Type B pancreatic cell (in vitro differentiated cells): ENCODE measurements around the gene ATP5F1B. TPM values are rescaled to one million over a fixed set of nuclear protein-coding genes. Genes with fewer than 3 reads are reported as not detected.

ENCODE experiments used
- DNase-seq: peaks from one replicate; pipeline ENCODE4 v3.0.0; 2021; ENCODE audit warnings: mixed read lengths; ENCODE audit not compliant: unreplicated experiment; ENCODE audit errors: extremely low spot score
- H3K27ac Mint-ChIP-seq: 2 replicates; pipeline ENCODE4 v1.8.0; 2021; ENCODE audit warnings: mild to moderate bottlenecking, mixed read lengths
- H3K27me3 Mint-ChIP-seq: 2 replicates; pipeline ENCODE4 v1.8.0; 2021; ENCODE audit warnings: mixed read lengths
- H3K36me3 Mint-ChIP-seq: 2 replicates; pipeline ENCODE4 v1.8.0; 2021; ENCODE audit warnings: mixed read lengths
- H3K4me1 Mint-ChIP-seq: one replicate; pipeline ENCODE4 v1.8.0; 2021; ENCODE audit warnings: mixed read lengths; ENCODE audit not compliant: unreplicated experiment
- H3K4me3 Mint-ChIP-seq: 2 replicates; pipeline ENCODE4 v1.8.0; 2021; ENCODE audit warnings: mild to moderate bottlenecking, mixed read lengths
- H3K9me3 Mint-ChIP-seq: 2 replicates; pipeline ENCODE4 v1.8.0; 2021; ENCODE audit warnings: mixed read lengths
- total RNA-seq: library from RNA; stranded (reverse); gene quantifications from 2 replicates; pipeline ENCODE4 v1.2.1, GENCODE V29; 2021; ENCODE audit warnings: low replicate concordance
- TF ChIP-seq, protein P1 (sequence below): fragments of 200-600 bp; sonication (generic); conservative IDR thresholded peaks from 2 replicates; pipeline ENCODE4 v1.5.0; 2021; ENCODE audit warnings: antibody characterized with exemption, mild to moderate bottlenecking

Gene ATP5F1B
- total RNA-seq, 1 donor from 2014 or later, result 692 TPM

DNA sequence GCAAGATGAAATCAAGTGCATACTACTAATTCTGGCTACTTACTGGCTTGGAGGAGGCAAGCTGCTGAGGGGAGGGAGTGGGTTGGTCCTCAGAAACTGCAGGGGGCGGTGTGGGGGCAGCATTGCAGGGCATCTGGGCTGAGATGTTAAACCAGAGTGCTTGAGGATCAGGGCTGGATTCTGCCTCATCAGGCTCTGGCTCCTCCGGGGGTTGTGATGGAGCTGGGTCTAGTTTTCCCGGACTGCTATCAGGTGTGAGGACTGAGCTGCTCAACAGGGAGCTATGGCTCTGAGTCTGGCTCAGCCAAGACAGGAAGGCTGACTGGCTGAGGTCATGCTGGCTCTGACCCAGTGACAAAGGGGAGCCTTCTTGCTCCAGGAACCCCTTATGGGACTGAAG is 44.3 kb downstream of the ATP5F1B start:
- Mint-ChIP-seq H3K4me3 (no peak overlapping the region), H3K4me1 (no peaks in the 10 kb centered on the region), H3K27me3 (no peaks in the 10 kb centered on the region), H3K9me3 (no peaks in the 10 kb centered on the region), H3K36me3 (peaks cover 45% of the 10 kb centered on the region), H3K27ac (peak overlapping the region; percentile 41)
- TF ChIP-seq, protein P1, sequence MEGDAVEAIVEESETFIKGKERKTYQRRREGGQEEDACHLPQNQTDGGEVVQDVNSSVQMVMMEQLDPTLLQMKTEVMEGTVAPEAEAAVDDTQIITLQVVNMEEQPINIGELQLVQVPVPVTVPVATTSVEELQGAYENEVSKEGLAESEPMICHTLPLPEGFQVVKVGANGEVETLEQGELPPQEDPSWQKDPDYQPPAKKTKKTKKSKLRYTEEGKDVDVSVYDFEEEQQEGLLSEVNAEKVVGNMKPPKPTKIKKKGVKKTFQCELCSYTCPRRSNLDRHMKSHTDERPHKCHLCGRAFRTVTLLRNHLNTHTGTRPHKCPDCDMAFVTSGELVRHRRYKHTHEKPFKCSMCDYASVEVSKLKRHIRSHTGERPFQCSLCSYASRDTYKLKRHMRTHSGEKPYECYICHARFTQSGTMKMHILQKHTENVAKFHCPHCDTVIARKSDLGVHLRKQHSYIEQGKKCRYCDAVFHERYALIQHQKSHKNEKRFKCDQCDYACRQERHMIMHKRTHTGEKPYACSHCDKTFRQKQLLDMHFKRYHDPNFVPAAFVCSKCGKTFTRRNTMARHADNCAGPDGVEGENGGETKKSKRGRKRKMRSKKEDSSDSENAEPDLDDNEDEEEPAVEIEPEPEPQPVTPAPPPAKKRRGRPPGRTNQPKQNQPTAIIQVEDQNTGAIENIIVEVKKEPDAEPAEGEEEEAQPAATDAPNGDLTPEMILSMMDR, result no peak
- DNase-seq, result no peak

DNA sequence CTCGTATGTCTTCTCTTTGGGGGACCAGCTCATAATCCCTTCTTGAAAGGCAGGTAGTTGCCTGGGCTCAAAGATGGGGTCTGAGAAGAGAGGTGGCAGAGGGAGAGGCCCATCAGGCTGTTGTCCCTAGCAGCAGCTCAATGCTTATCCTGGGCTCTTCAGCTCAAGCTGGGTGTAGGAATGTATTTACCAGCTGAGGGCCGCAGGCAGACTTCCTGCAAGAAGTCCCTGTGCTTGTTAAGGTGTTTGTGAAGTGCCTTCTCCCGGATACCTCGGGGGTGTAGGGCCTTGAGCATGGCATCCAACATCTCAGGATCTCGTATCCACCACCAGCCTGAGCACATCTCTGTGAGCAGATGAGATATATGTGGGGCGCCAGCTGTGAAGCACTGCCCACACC is 45.0 kb downstream of the ATP5F1B start:
- Mint-ChIP-seq H3K27me3 (no peaks in the 10 kb centered on the region), H3K36me3 (peaks cover 40% of the 10 kb centered on the region), H3K27ac (no peak overlapping the region), H3K4me1 (no peaks in the 10 kb centered on the region), H3K4me3 (no peak overlapping the region), H3K9me3 (no peaks in the 10 kb centered on the region)
- TF ChIP-seq, protein P1, result no peak
- DNase-seq, result no peak

DNA sequence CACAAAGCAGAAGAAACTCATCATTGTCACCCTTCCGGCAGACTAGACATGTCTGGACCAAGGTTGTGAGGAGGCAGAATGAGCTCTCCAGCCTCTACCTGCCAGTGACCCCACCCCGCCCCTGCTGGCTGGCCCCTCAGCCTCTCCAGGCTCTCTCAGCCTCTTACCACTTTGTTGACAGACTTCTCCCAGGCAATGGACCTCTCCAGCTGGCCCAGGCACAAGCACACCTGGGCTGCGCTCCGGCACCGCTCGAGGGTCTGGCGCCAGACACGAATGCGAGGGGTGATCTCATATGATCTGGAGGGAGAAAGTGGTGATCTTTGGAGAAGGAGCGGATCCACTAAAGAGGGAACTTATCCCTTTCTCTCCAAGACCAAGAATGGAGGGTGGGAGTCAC is 46.0 kb downstream of the ATP5F1B start:
- H3K27me3 Mint-ChIP-seq, result no peaks in the 10 kb centered on the region
- peaks cover 35% of the 10 kb centered on the region for H3K36me3 Mint-ChIP-seq
- TF ChIP-seq, protein P1, result no peak
- H3K4me3 Mint-ChIP-seq, result no peak overlapping the region
- no peak for DNase-seq
- no peaks in the 10 kb centered on the region for H3K4me1 Mint-ChIP-seq
- no peaks in the 10 kb centered on the region for H3K9me3 Mint-ChIP-seq
- no peak overlapping the region for H3K27ac Mint-ChIP-seq

DNA sequence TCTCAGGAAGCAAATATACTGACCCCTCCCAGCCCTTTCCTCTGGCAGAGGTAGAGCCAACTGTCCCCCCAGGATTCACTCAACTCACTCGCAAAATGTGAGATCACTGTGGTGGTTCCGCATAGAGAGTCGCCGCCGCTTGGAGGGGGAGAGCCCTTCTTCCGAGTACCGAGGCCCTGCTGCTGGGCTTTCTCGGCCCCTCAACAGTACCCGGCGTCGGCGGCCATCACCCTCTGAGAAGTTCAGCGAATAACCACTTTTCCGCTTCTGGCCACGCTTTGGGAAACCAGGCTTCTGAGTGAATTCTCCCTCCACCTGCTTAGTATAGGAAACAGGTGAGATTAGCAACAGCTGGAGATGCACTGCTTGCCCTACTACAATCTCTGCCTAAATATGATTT is 46.7 kb downstream of the ATP5F1B start:
- H3K9me3 Mint-ChIP-seq, result no peaks in the 10 kb centered on the region
- peaks cover 28% of the 10 kb centered on the region for H3K36me3 Mint-ChIP-seq
- H3K4me1 Mint-ChIP-seq, result peaks cover 4% of the 10 kb centered on the region
- no peak for DNase-seq
- TF ChIP-seq, protein P1, result no peak
- no peaks in the 10 kb centered on the region for H3K27me3 Mint-ChIP-seq
- no peak overlapping the region for H3K4me3 Mint-ChIP-seq
- no peak overlapping the region for H3K27ac Mint-ChIP-seq

DNA sequence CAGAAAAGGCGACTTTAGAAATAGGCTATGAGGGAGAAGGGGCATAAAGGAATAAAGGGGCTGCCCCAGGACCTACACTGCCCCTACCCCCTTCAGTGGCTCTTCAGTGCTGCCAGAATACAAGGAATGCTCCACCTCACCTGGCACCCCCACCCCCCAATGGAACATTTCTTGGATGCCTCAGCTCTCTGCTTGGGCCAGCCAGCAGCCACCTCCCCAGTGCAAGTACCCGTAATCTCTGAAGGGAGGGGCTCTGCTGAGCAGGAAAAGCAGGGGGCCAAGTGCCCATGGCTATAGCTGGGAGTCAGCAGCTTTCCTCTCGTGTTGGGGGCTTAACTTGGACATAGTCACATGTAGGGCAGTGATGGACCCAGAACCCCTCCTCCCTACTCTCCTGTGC is 49.0 kb downstream of the ATP5F1B start:
- Mint-ChIP-seq H3K4me3 (no peak overlapping the region), H3K27ac (peak overlapping the region; percentile 75), H3K36me3 (peaks cover 18% of the 10 kb centered on the region), H3K27me3 (no peaks in the 10 kb centered on the region), H3K9me3 (no peaks in the 10 kb centered on the region), H3K4me1 (peaks cover 7% of the 10 kb centered on the region)
- TF ChIP-seq, protein P1, result no peak
- no peak for DNase-seq
